ENCODE measurements around the gene CD3E. TPM values are rescaled to one million over a fixed set of nuclear protein-coding genes. Genes with fewer than 3 reads are reported as not detected.

The CD3E gene
- total and polyA plus RNA-seq, 2 donors (not counting 3 experiments of a cell fraction or from before 2014, with no cell fraction given) = not detected

GRCh38 chr11:118294053-118294452 is 10.5 kb upstream of the CD3E start:
- ChIA-PET POLR2A (no interaction called here), CTCF (interaction anchor here (1.5 to 2.7 kb wide), 2 partner anchors 92 to 95 kb away, joined by 3 to 53 read pairs; no protein-coding TSS in a partner anchor)
- H3K9me1 ChIP-seq (replicated peaks; ENCODE audit: control insufficient read depth, extremely low read depth, insufficient read depth, low read length) = no peaks in the 10 kb centered on the region
- no peak overlapping the region for H3K9ac ChIP-seq (replicated peaks; ENCODE audit: extremely low read depth, insufficient read depth, low read length)
- H3K4me2 ChIP-seq (ENCODE audit: insufficient read depth, low read length) = no peak overlapping the region
- intact Hi-C loops (cut with micrococcal nuclease) (loop anchor here (2.0 to 5.0 kb wide), 2 partner anchors 59 to 273 kb away; partner anchors contain the start of gene IFT46), dilution Hi-C loops (cut with MboI; ENCODE audit: extremely low pct_ligation_motif_present, low sequenced_read_pairs) (no loop called here)
- no peaks in the 10 kb centered on the region for H3K79me2 ChIP-seq (ENCODE audit: control insufficient read depth, insufficient read depth, low read length)
- no peaks in the 10 kb centered on the region for H3K36me3 ChIP-seq (ENCODE audit: control insufficient read depth in 2 of 2, extremely low read depth in 1 of 2, insufficient read depth in 2 of 2, low read length in 2 of 2)
- FAIRE-seq (peak; percentile 12), DNase-seq (ENCODE audit: low read depth, low spot score) (no peak)
- no peak overlapping the region for H3K4me3 ChIP-seq (replicated peaks in 1 of 3; ENCODE audit: insufficient read depth in 1 of 3, low read depth in 1 of 3, low read length in 3 of 3)
- no peaks in the 10 kb centered on the region for H4K20me1 ChIP-seq (replicated peaks; ENCODE audit: control insufficient read depth, extremely low read depth, insufficient read depth, low read length)
- no peaks in the 10 kb centered on the region for H3K4me1 ChIP-seq (ENCODE audit: control insufficient read depth, extremely low read depth, insufficient read depth, low read length)
- no peak overlapping the region for H3K27ac ChIP-seq (ENCODE audit: insufficient read depth, low read depth, low read length)
- no TSS peak for BruUV-seq (replicated peaks)
- no peak overlapping the region for H2AFZ ChIP-seq (ENCODE audit: low read depth, low read length)
- no peaks in the 10 kb centered on the region for H3K9me3 ChIP-seq (replicated peaks; ENCODE audit: control insufficient read depth, insufficient read depth, low read length)
- no peak for TF ChIP-seq JUN (IDR thresholded peaks at IDR 0.05; ENCODE audit: borderline replicate concordance, insufficient read depth, insufficient read length, low read depth)
- no peak for TF ChIP-seq GATA2 (IDR thresholded peaks at IDR 0.05; ENCODE audit: insufficient read depth, insufficient read length, low read depth, low read length)
- TF ChIP-seq MAX (IDR thresholded peaks at IDR 0.05; ENCODE audit: insufficient read depth, insufficient read length) = no peak
- TF ChIP-seq POLR2A (IDR thresholded peaks at IDR 0.05; ENCODE audit: low read depth, low read length) = no peak
- TF ChIP-seq CTCF (IDR thresholded peaks at IDR 0.05; ENCODE audit: extremely low read depth in 1 of 2, insufficient read depth in 1 of 2, low read depth in 1 of 2, low read length in 2 of 2) = no peak
- no peak for TF ChIP-seq MYC (IDR thresholded peaks at IDR 0.05; ENCODE audit: low read depth, low read length)
- TF ChIP-seq EZH2 (IDR thresholded peaks at IDR 0.05; ENCODE audit: borderline replicate concordance, low read depth, low read length, severe bottlenecking) = no peak
- no peak for TF ChIP-seq FOS (IDR thresholded peaks at IDR 0.05; ENCODE audit: borderline replicate concordance, insufficient read depth, low read length)
- TF ChIP-seq POLR2AphosphoS5 (IDR thresholded peaks at IDR 0.05; ENCODE audit: insufficient read depth, low read depth, low read length) = no peak
- no peaks in the 10 kb centered on the region for H3K27me3 ChIP-seq (ENCODE audit: control insufficient read depth in 2 of 2, insufficient read depth in 2 of 2, low read length in 2 of 2)
